HepG2 (cell line): ENCODE measurements around the gene RAD52. TPM values are rescaled to one million over a fixed set of nuclear protein-coding genes. Genes with fewer than 3 reads are reported as not detected.

Source experiments
- CHCHD3 ChIP-seq: sonication (generic); formaldehyde crosslinking; IDR thresholded peaks from 2 replicates; pipeline ENCODE4 v1.8.0; 2022; ENCODE audit warnings: mild to moderate bottlenecking, missing genetic modification reagents, moderate library complexity
- CREB1 ChIP-seq, 2 experiments: fragments of 450-650 bp in 1 of 2; IDR thresholded peaks; 2 replicates each; pipeline ENCODE4 v1.6.1; 2016 to 2017; ENCODE audit warnings: control low read depth in 1 of 2, mild to moderate bottlenecking in 1 of 2, missing compliant biosample characterization in 1 of 2, missing genetic modification characterization in 1 of 2
- HNRNPUL1 ChIP-seq: fragments of 200-400 bp; formaldehyde crosslinking; IDR thresholded peaks from 2 replicates; pipeline ENCODE4 v1.6.1; 2017; ENCODE audit warnings: low read depth, mild to moderate bottlenecking, low read length, moderate library complexity
- IKZF1 ChIP-seq: fragments of 450-650 bp; IDR thresholded peaks from 2 replicates; pipeline ENCODE4 v1.7.1; 2016
- KDM4B ChIP-seq: sonication (generic); formaldehyde crosslinking; IDR thresholded peaks from 2 replicates; pipeline ENCODE4 v1.4.0; 2020; ENCODE audit warnings: missing genetic modification reagents
- RBM39 ChIP-seq: fragments of 200-400 bp; formaldehyde crosslinking; IDR thresholded peaks from one replicate; pipeline ENCODE4 v1.6.1; 2018; ENCODE audit warnings: antibody characterized with exemption, mild to moderate bottlenecking, low read depth, low read length; ENCODE audit not compliant: poor library complexity, severe bottlenecking
- SETDB1 ChIP-seq: sonication (generic); formaldehyde crosslinking; IDR thresholded peaks from 2 replicates; pipeline ENCODE4 v1.5.1; 2020; ENCODE audit warnings: missing genetic modification reagents, mild to moderate bottlenecking, borderline replicate concordance
- TBX2 ChIP-seq: sonication (generic); formaldehyde crosslinking; IDR thresholded peaks from 2 replicates; pipeline ENCODE4 v1.5.0; 2020; ENCODE audit warnings: missing genetic modification reagents, mild to moderate bottlenecking, borderline replicate concordance
- TEF ChIP-seq: sonication (generic); formaldehyde crosslinking; IDR thresholded peaks from 2 replicates; pipeline ENCODE4 v1.5.0; 2020; ENCODE audit warnings: missing genetic modification reagents
- THAP7 ChIP-seq: sonication (generic); formaldehyde crosslinking; IDR thresholded peaks from 2 replicates; pipeline ENCODE4 v1.8.1; 2023; ENCODE audit warnings: mild to moderate bottlenecking, missing genetic modification reagents
- ZBTB42 ChIP-seq: sonication (generic); formaldehyde crosslinking; IDR thresholded peaks from 2 replicates; pipeline ENCODE4 v1.5.0; 2020; ENCODE audit warnings: mild to moderate bottlenecking, missing genetic modification reagents
- ZIK1 ChIP-seq: sonication (generic); formaldehyde crosslinking; IDR thresholded peaks from 2 replicates; pipeline ENCODE4 v1.5.0; 2020; ENCODE audit warnings: mild to moderate bottlenecking, low read depth, missing genetic modification reagents, borderline replicate concordance
- ZNF557 ChIP-seq: sonication (generic); formaldehyde crosslinking; IDR thresholded peaks from 2 replicates; pipeline ENCODE4 v1.4.0; 2020; ENCODE audit warnings: missing genetic modification reagents
- polyA plus RNA-seq, 8 experiments: library from polyadenylated mRNA; depleted of rRNA in 3 of 8; stranded (reverse) in 7 of 8; unstranded in 1 of 8; fragments of >200 nt; fragmentation: Illumina TruSeq in 4 of 8; extraction: Trizol in 4 of 8; gene quantifications; 2 replicates each; pipeline versions ENCODE4 v1.2.1 to v1.2.3, GENCODE V29; 2011 to 2016; ENCODE audit warnings: low read depth in 4 of 8, missing spikeins in 1 of 8, mixed read lengths in 1 of 8; ENCODE audit not compliant: insufficient read depth in 1 of 8
- total RNA-seq, 5 experiments: library from RNA; depleted of rRNA; stranded (reverse); fragments of >200 nt; fragmentation: Illumina TruSeq; extraction: Trizol; gene quantifications; 2 replicates each; pipeline ENCODE4 v1.2.3, GENCODE V29; 2016; ENCODE audit warnings: low read depth in 1 of 5
- TF ChIP-seq, protein P1 (sequence below): sonication (generic); formaldehyde crosslinking; IDR thresholded peaks from 2 replicates; pipeline ENCODE4 v1.5.1; 2020; ENCODE audit warnings: mild to moderate bottlenecking, missing genetic modification reagents, borderline replicate concordance
- TF ChIP-seq, protein P2 (sequence below): sonication (generic); formaldehyde crosslinking; IDR thresholded peaks from 2 replicates; pipeline ENCODE4 v1.5.0; 2020; ENCODE audit warnings: missing genetic modification reagents, mild to moderate bottlenecking, borderline replicate concordance

RAD52 gene
- total and polyA plus RNA-seq, 2 of the 13 experiments (the other 11 are each of a cell fraction or from before 2014, with no cell fraction given) = 14.3 to 19.9 TPM

GRCh38 chr12:949453-950191 is at the start of gene RAD52 (continued):
- 0 out of 2 replicates have a peak, but pooled peaks have one; percentile 24 for TF ChIP-seq CREB1 (IDR thresholded peaks at IDR 0.05)
- TF ChIP-seq CREB1 (CRISPR knock-in tag; IDR thresholded peaks at IDR 0.05) = peak; percentile 62; the same call in 1 of the 2 replicates
- TF ChIP-seq ZBTB42 = 0 out of 2 replicates have a peak, but pooled peaks have one; percentile 46
- TF ChIP-seq ZNF557 (CRISPR knock-in tag) = no peak
- peak; percentile 78 for TF ChIP-seq RBM39
- TF ChIP-seq CHCHD3 (CRISPR knock-in tag) = no peak
- TF ChIP-seq, protein P1, sequence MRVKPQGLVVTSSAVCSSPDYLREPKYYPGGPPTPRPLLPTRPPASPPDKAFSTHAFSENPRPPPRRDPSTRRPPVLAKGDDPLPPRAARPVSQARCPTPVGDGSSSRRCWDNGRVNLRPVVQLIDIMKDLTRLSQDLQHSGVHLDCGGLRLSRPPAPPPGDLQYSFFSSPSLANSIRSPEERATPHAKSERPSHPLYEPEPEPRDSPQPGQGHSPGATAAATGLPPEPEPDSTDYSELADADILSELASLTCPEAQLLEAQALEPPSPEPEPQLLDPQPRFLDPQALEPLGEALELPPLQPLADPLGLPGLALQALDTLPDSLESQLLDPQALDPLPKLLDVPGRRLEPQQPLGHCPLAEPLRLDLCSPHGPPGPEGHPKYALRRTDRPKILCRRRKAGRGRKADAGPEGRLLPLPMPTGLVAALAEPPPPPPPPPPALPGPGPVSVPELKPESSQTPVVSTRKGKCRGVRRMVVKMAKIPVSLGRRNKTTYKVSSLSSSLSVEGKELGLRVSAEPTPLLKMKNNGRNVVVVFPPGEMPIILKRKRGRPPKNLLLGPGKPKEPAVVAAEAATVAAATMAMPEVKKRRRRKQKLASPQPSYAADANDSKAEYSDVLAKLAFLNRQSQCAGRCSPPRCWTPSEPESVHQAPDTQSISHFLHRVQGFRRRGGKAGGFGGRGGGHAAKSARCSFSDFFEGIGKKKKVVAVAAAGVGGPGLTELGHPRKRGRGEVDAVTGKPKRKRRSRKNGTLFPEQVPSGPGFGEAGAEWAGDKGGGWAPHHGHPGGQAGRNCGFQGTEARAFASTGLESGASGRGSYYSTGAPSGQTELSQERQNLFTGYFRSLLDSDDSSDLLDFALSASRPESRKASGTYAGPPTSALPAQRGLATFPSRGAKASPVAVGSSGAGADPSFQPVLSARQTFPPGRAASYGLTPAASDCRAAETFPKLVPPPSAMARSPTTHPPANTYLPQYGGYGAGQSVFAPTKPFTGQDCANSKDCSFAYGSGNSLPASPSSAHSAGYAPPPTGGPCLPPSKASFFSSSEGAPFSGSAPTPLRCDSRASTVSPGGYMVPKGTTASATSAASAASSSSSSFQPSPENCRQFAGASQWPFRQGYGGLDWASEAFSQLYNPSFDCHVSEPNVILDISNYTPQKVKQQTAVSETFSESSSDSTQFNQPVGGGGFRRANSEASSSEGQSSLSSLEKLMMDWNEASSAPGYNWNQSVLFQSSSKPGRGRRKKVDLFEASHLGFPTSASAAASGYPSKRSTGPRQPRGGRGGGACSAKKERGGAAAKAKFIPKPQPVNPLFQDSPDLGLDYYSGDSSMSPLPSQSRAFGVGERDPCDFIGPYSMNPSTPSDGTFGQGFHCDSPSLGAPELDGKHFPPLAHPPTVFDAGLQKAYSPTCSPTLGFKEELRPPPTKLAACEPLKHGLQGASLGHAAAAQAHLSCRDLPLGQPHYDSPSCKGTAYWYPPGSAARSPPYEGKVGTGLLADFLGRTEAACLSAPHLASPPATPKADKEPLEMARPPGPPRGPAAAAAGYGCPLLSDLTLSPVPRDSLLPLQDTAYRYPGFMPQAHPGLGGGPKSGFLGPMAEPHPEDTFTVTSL (CRISPR knock-in tag) = peak; percentile 70
- TF ChIP-seq ZIK1 (CRISPR knock-in tag) = no peak
- peak; percentile 63; the same call in 1 of the 2 replicates for TF ChIP-seq SETDB1
- TF ChIP-seq TEF (CRISPR knock-in tag) = no peak
- TF ChIP-seq THAP7 = peak; percentile 100
- no peak for TF ChIP-seq IKZF1
- TF ChIP-seq HNRNPUL1 = no peak
- TF ChIP-seq KDM4B (CRISPR knock-in tag) = no peak; the same call in 1 of the 2 replicates
- peak; percentile 74 for TF ChIP-seq TBX2 (CRISPR knock-in tag)
- TF ChIP-seq, protein P2, sequence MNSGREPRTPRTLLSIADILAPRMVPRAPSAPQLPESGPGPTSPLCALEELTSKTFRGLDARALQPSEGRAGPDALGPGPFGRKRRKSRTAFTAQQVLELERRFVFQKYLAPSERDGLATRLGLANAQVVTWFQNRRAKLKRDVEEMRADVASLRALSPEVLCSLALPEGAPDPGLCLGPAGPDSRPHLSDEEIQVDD (CRISPR knock-in tag) = no peak
